Measurements from ENCODE around the gene FBXO7.

GRCh38 chr22:32518381-32518780 is 43.8 kb downstream of the FBXO7 start:
- TF ChIP-seq, protein P1, sequence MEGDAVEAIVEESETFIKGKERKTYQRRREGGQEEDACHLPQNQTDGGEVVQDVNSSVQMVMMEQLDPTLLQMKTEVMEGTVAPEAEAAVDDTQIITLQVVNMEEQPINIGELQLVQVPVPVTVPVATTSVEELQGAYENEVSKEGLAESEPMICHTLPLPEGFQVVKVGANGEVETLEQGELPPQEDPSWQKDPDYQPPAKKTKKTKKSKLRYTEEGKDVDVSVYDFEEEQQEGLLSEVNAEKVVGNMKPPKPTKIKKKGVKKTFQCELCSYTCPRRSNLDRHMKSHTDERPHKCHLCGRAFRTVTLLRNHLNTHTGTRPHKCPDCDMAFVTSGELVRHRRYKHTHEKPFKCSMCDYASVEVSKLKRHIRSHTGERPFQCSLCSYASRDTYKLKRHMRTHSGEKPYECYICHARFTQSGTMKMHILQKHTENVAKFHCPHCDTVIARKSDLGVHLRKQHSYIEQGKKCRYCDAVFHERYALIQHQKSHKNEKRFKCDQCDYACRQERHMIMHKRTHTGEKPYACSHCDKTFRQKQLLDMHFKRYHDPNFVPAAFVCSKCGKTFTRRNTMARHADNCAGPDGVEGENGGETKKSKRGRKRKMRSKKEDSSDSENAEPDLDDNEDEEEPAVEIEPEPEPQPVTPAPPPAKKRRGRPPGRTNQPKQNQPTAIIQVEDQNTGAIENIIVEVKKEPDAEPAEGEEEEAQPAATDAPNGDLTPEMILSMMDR (tag by site-specific recombination; IDR thresholded peaks at IDR 0.05): no peak
- TF ChIP-seq, protein P2, sequence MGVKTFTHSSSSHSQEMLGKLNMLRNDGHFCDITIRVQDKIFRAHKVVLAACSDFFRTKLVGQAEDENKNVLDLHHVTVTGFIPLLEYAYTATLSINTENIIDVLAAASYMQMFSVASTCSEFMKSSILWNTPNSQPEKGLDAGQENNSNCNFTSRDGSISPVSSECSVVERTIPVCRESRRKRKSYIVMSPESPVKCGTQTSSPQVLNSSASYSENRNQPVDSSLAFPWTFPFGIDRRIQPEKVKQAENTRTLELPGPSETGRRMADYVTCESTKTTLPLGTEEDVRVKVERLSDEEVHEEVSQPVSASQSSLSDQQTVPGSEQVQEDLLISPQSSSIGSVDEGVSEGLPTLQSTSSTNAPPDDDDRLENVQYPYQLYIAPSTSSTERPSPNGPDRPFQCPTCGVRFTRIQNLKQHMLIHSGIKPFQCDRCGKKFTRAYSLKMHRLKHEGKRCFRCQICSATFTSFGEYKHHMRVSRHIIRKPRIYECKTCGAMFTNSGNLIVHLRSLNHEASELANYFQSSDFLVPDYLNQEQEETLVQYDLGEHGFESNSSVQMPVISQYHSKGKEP (tag by site-specific recombination; IDR thresholded peaks at IDR 0.05): no peak
- TF ChIP-seq KLF16 (tag by site-specific recombination; IDR thresholded peaks at IDR 0.05): no peak
- no peak for TF ChIP-seq SALL2 (tag by site-specific recombination; IDR thresholded peaks at IDR 0.05; ENCODE audit: borderline replicate concordance)
- no peak for TF ChIP-seq RBAK (tag by site-specific recombination; IDR thresholded peaks at IDR 0.05)
- TF ChIP-seq SCRT2 (tag by site-specific recombination; IDR thresholded peaks at IDR 0.05): no peak
- TF ChIP-seq TRIM28 (IDR thresholded peaks at IDR 0.05; ENCODE audit: borderline replicate concordance, low read length): no peak
- no peak for TF ChIP-seq ZNF354C (tag by site-specific recombination; IDR thresholded peaks at IDR 0.05; ENCODE audit: borderline replicate concordance, low read depth)
